Tibial nerve (tissue), 4 donors: ENCODE results near the gene SLAIN1.

ENCODE experiments used
- EP300 ChIP-seq, 2 donors: sonication (generic); formaldehyde crosslinking; IDR thresholded peaks; one replicate each; pipeline ENCODE4 v1.6.1; 2017; ENCODE audit warnings: antibody characterized with exemption in 2 of 2, mild to moderate bottlenecking in 1 of 2
- TF ChIP-seq, protein P1 (sequence below), 5 experiments: fragments of 200-600 bp in 3 of 5; fragments of 450-650 bp in 2 of 5; sonication (generic) in 3 of 5; IDR thresholded peaks; one replicate each; pipeline ENCODE4 v1.5.1; 2016 to 2019; ENCODE audit warnings: antibody characterized with exemption in 5 of 5, mild to moderate bottlenecking in 3 of 5, moderate library complexity in 2 of 5

- TF ChIP-seq, protein P1, sequence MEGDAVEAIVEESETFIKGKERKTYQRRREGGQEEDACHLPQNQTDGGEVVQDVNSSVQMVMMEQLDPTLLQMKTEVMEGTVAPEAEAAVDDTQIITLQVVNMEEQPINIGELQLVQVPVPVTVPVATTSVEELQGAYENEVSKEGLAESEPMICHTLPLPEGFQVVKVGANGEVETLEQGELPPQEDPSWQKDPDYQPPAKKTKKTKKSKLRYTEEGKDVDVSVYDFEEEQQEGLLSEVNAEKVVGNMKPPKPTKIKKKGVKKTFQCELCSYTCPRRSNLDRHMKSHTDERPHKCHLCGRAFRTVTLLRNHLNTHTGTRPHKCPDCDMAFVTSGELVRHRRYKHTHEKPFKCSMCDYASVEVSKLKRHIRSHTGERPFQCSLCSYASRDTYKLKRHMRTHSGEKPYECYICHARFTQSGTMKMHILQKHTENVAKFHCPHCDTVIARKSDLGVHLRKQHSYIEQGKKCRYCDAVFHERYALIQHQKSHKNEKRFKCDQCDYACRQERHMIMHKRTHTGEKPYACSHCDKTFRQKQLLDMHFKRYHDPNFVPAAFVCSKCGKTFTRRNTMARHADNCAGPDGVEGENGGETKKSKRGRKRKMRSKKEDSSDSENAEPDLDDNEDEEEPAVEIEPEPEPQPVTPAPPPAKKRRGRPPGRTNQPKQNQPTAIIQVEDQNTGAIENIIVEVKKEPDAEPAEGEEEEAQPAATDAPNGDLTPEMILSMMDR (IDR thresholded peaks at IDR 0.05) = no peak
- no peak for TF ChIP-seq EP300 (IDR thresholded peaks at IDR 0.05)
Observed at GRCh38 chr13:77729502-77730221, 32.2 kb downstream of the SLAIN1 start.
